ENCODE results near the gene NBL1.

NBL1 gene

GRCh38 chr1:19643602-19644394 is at the start of gene NBL1:
NBL1 (plus strand) TSS chr1:19644311; CDS start chr1:19655031, 10,720 bp downstream.
- peak; percentile 76 for DNase-seq (ENCODE audit: low read depth)
- H3K4me3 ChIP-seq (ENCODE audit: low read length): peak within 1 kb of the TSS; percentile 69
- no peak for TF ChIP-seq CTCF (IDR thresholded peaks at IDR 0.05; ENCODE audit: insufficient read depth, low read depth, low read length, missing control alignments)

GRCh38 chr1:19596065-19596713 is 47.9 kb upstream of the NBL1 start:
- TF ChIP-seq CTCF (IDR thresholded peaks at IDR 0.05; ENCODE audit: insufficient read depth, low read depth, low read length, missing control alignments): no peak
- no peak for DNase-seq (ENCODE audit: low read depth)

GRCh38 chr1:19596714-19597495 is 47.2 kb upstream of the NBL1 start:
- TF ChIP-seq CTCF (IDR thresholded peaks at IDR 0.05; ENCODE audit: insufficient read depth, low read depth, low read length, missing control alignments): no peak
- peak; percentile 97 for DNase-seq (ENCODE audit: low read depth)
- H3K4me3 ChIP-seq (ENCODE audit: low read length): peak overlapping the region; percentile 89

More at GRCh38 chr1:19596065-19596713, 47.9 kb upstream of the NBL1 start:
- H3K4me3 ChIP-seq (ENCODE audit: low read length): peak overlapping the region; percentile 89

GRCh38 chr1:19597496-19598309 is 46.4 kb upstream of the NBL1 start:
- peak; percentile 44 for DNase-seq (ENCODE audit: low read depth)
- H3K4me3 ChIP-seq (ENCODE audit: low read length): peak overlapping the region; percentile 89
- no peak for TF ChIP-seq CTCF (IDR thresholded peaks at IDR 0.05; ENCODE audit: insufficient read depth, low read depth, low read length, missing control alignments)

GRCh38 chr1:19599810-19600209 is 44.3 kb upstream of the NBL1 start:
- DNase-seq (ENCODE audit: low read depth): no peak
- no peak for TF ChIP-seq CTCF (IDR thresholded peaks at IDR 0.05; ENCODE audit: insufficient read depth, low read depth, low read length, missing control alignments)
- H3K4me3 ChIP-seq (ENCODE audit: low read length): no peak overlapping the region

GRCh38 chr1:19602486-19602885 is 41.6 kb upstream of the NBL1 start:
- no peak for DNase-seq (ENCODE audit: low read depth)
- H3K4me3 ChIP-seq (ENCODE audit: low read length): no peak overlapping the region
- no peak for TF ChIP-seq CTCF (IDR thresholded peaks at IDR 0.05; ENCODE audit: insufficient read depth, low read depth, low read length, missing control alignments)
